SK-N-SH (cell line): ENCODE data around the gene ETFA. TPM values are rescaled to one million over a fixed set of nuclear protein-coding genes. Genes with fewer than 3 reads are reported as not detected.
"Not testable (repeated sequence)": the region's sequence is repeated elsewhere in the genome, so short reads cannot be mapped to it uniquely, and the experiment has no call there.

Source experiments
- CTCF ChIA-PET: fragments of 300-600, 350-600 bp; formaldehyde crosslinking; extraction: SDS; loops from one replicate; lab custom pipeline; 2021; lab: Yijun Ruan, JAX
- POLR2A ChIA-PET: fragments of 350-600 bp; sonication (Branson Sonifier 250); formaldehyde crosslinking; extraction: SDS; loops from one replicate; lab custom pipeline; 2020; ENCODE audit warnings: antibody characterized with exemption, inconsistent platforms; lab: Yijun Ruan, JAX
- DNase-seq: peaks from one replicate; pipeline ENCODE4 v3.0.0; 2012
- H2AFZ ChIP-seq: fragments of 200-600 bp; sonication (generic); 2 replicates; pipeline ENCODE4 v1.8.1; 2016; ENCODE audit warnings: antibody characterized with exemption, mild to moderate bottlenecking, low read depth
- H3F3A ChIP-seq: fragments of 200-600 bp; sonication (generic); replicated peaks from 2 replicates; pipeline ENCODE3; 2016; ENCODE audit warnings: antibody characterized with exemption, mild to moderate bottlenecking; ENCODE audit not compliant: insufficient read depth
- H3K27ac ChIP-seq, 2 experiments: fragments of 200-500 bp in 1 of 2; fragments of 200-600 bp in 1 of 2; sonication (Bioruptor generic) in 1 of 2; sonication (generic), shearing (Covaris generic) in 1 of 2; 2 replicates each; pipeline versions ENCODE4 v1.5.1 to v1.6.1; 2014 to 2016; ENCODE audit warnings: low read depth in 2 of 2, inconsistent platforms in 1 of 2, low read length in 1 of 2, mild to moderate bottlenecking in 1 of 2, mixed read lengths in 1 of 2
- H3K27me3 ChIP-seq: fragments of 200-600 bp; sonication (generic), shearing (Covaris generic); 2 replicates; pipeline ENCODE4 v1.6.1; 2016; ENCODE audit warnings: mixed run types; ENCODE audit not compliant: insufficient read depth
- H3K36me3 ChIP-seq, 2 experiments: fragments of 200-500 bp in 1 of 2; fragments of 200-600 bp in 1 of 2; sonication (Bioruptor generic) in 1 of 2; sonication (generic) in 1 of 2; replicated peaks in 1 of 2; 2 replicates each; pipeline versions ENCODE3 to v1.5.1; 2014 to 2016; ENCODE audit warnings: low read length in 1 of 2, mild to moderate bottlenecking in 1 of 2; ENCODE audit not compliant: insufficient read depth in 2 of 2, control insufficient read depth in 1 of 2
- H3K4me1 ChIP-seq, 2 experiments: fragments of 200-500 bp in 1 of 2; fragments of 200-600 bp in 1 of 2; sonication (Bioruptor generic) in 1 of 2; sonication (generic), shearing (Covaris generic) in 1 of 2; 2 replicates each; pipeline versions ENCODE4 v1.5.1 to v1.6.1; 2014 to 2016; ENCODE audit warnings: low read depth in 1 of 2, low read length in 1 of 2, mixed run types in 1 of 2; ENCODE audit not compliant: insufficient read depth in 2 of 2, control insufficient read depth in 1 of 2
- H3K4me2 ChIP-seq: fragments of 200-600 bp; sonication (generic), shearing (Covaris generic); 2 replicates; pipeline ENCODE4 v1.6.1; 2017; ENCODE audit warnings: mixed run types
- H3K4me3 ChIP-seq, 2 experiments: fragments of 200-500 bp in 1 of 2; fragments of 200-600 bp in 1 of 2; sonication (Bioruptor generic) in 1 of 2; sonication (generic), shearing (Covaris generic) in 1 of 2; 2 replicates each; pipeline versions ENCODE4 v1.5.1 to v1.8.1; 2014 to 2016; ENCODE audit warnings: low read depth in 2 of 2, inconsistent platforms in 1 of 2, low read length in 1 of 2, mild to moderate bottlenecking in 1 of 2, mixed read lengths in 1 of 2, moderate library complexity in 1 of 2
- H3K79me2 ChIP-seq: fragments of 200-600 bp; sonication (generic); 2 replicates; pipeline ENCODE4 v1.8.1; 2017; ENCODE audit warnings: mild to moderate bottlenecking; ENCODE audit not compliant: insufficient read depth
- H3K9ac ChIP-seq: fragments of 200-600 bp; sonication (generic); 2 replicates; pipeline ENCODE4 v1.6.1; 2017; ENCODE audit warnings: mixed run types
- H3K9me2 ChIP-seq: fragments of 200-600 bp; sonication (generic); 2 replicates; pipeline ENCODE4 v1.6.1; 2017; ENCODE audit warnings: mixed run types
- H3K9me3 ChIP-seq: fragments of 200-600 bp; sonication (generic); 2 replicates; pipeline ENCODE4 v1.6.1; 2017; ENCODE audit warnings: mixed run types, mild to moderate bottlenecking, moderate library complexity
- H4K20me1 ChIP-seq: fragments of 200-600 bp; sonication (generic); 2 replicates; pipeline ENCODE4 v1.6.1; 2017; ENCODE audit warnings: mild to moderate bottlenecking, mixed run types; ENCODE audit not compliant: insufficient read depth
- ELF1 ChIP-seq: IDR thresholded peaks from 2 replicates; pipeline ENCODE4 v1.4.0; 2012
- FOXJ3 ChIP-seq: sonication (generic); formaldehyde crosslinking; IDR thresholded peaks from 2 replicates; pipeline ENCODE4 v1.5.1; 2020; ENCODE audit warnings: mild to moderate bottlenecking, missing genetic modification reagents
- GATA2 ChIP-seq: sonication (generic); formaldehyde crosslinking; IDR thresholded peaks from 2 replicates; pipeline ENCODE4 v1.5.0; 2020; ENCODE audit warnings: mild to moderate bottlenecking, missing genetic modification reagents
- MEF2A ChIP-seq: IDR thresholded peaks from 2 replicates; pipeline ENCODE4 v1.4.0; 2012; ENCODE audit warnings: low read depth, borderline replicate concordance
- RCOR1 ChIP-seq: fragments of 150-350 bp; IDR thresholded peaks from 2 replicates; pipeline ENCODE4 v1.6.1; 2017; ENCODE audit warnings: antibody characterized with exemption, low read length
- SIN3A ChIP-seq: IDR thresholded peaks from 2 replicates; pipeline ENCODE4 v1.6.1; 2012; ENCODE audit warnings: low read depth, mild to moderate bottlenecking, low read length, moderate library complexity, borderline replicate concordance
- TEAD4 ChIP-seq: IDR thresholded peaks from 2 replicates; pipeline ENCODE4 v1.4.0; 2012; ENCODE audit warnings: mild to moderate bottlenecking, borderline replicate concordance; ENCODE audit not compliant: insufficient read depth
- YY1 ChIP-seq: IDR thresholded peaks from 2 replicates; pipeline ENCODE4 v1.4.0; 2012; ENCODE audit warnings: low read depth, mild to moderate bottlenecking
- WGBS: methylation state at CpG from one replicate; pipeline ENCODE4 v1.1.6; 2017; ENCODE audit warnings: low lambda C conversion rate; 5-methylcytosine and 5-hydroxymethylcytosine counted together
- polyA plus RNA-seq, 3 experiments: library from polyadenylated mRNA; depleted of rRNA; stranded (reverse); fragments of >200 nt; gene quantifications; 2 replicates each; pipeline ENCODE4 v1.2.3, GENCODE V29; 2012
- TF ChIP-seq, protein P1 (sequence below): fragments of 150-350 bp; IDR thresholded peaks from 2 replicates; pipeline ENCODE4 v1.6.1; 2017; ENCODE audit warnings: antibody characterized with exemption, low read length, low read depth, borderline replicate concordance
- TF ChIP-seq, protein P2 (sequence below): IDR thresholded peaks from 2 replicates; pipeline ENCODE4 v1.4.0; 2012; ENCODE audit warnings: low read depth

The ETFA gene
- polyA plus RNA-seq, 1 of the 3 experiments (the other 2 are of a cell fraction), result 122 TPM

DNA sequence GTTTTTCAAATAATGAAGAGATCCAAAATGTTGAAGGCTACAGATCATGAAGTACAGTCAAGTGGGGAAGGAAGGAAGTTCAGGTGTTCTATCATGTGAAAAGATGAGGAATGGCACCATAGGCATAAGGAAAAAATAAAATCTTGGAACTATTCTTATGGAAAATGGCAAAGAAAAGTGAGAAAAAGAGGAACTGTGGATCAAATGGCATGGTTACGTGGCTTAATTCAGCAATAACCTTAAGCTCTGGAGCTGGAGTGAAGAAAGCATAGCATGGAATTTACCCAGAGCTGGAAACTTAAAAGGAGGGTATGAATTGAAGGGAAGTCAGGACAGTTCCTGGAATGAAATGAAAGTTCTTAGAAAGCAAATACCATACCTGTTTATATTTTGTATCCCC, 14.4 kb downstream of the ETFA start:
- no peak overlapping the region for H3K27ac ChIP-seq
- H4K20me1 ChIP-seq, result peaks cover 45% of the 10 kb centered on the region
- no peak overlapping the region for H2AFZ ChIP-seq
- CTCF ChIA-PET, result no interaction called here
- no peaks in the 10 kb centered on the region for H3K9me2 ChIP-seq
- H3K79me2 ChIP-seq, result peaks cover 95% of the 10 kb centered on the region
- DNase-seq, result no peak
- H3K4me3 ChIP-seq, result no peak overlapping the region
- H3F3A ChIP-seq, result peaks cover 15% of the 10 kb centered on the region
- no peaks in the 10 kb centered on the region for H3K9me3 ChIP-seq
- POLR2A ChIA-PET, result no interaction called here
- peaks cover 0 to 7% of the 10 kb centered on the region in 2 experiments for H3K36me3 ChIP-seq
- H3K4me2 ChIP-seq, result no peak overlapping the region
- no peaks in the 10 kb centered on the region for H3K27me3 ChIP-seq
- peaks cover 0 to 8% of the 10 kb centered on the region in 2 experiments; a peak in 3 of 4 replicates for H3K4me1 ChIP-seq
- H3K9ac ChIP-seq, result no peak overlapping the region
- 91% methylated on average over 1 of the region's 1 CpG for WGBS
- TF ChIP-seq SIN3A, result no peak

DNA sequence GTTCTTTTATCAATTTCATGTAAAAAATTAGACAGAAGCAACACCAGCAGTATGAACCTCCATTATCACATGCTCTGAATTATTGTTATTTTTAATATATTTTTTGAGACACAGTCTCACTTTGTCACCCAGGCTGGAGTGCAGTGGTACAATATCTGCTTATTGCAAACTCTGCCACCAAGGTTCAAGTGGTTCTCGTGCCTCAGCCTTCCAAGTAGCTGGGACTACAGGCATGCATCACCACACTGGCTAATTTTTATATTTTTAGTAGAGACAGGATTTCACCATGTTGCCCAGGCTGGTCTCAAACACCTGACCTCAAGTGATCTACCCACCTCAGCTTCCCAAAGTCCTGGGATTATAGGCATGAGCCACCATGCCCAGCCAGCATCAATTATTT, 16.8 kb downstream of the ETFA start:
- H4K20me1 ChIP-seq, result peaks cover 23% of the 10 kb centered on the region

DNA sequence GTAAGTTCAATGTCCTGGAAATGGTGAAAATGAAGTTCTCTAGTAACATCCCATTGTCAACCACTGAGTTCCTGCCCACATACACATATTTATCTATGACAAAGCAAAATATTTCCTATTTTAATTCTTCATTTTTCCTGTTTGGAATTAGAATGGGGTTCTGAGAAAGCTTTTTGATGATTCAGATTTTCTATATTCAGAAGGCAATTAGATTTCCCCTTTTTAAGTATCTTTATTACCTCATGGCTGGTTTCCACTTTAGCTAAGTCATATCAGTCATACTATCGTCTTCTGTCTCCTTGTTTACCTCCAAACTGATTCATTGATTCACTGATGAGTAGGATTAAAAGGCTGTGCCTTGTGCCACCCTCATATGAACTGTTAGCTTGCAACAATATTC, 17.9 kb downstream of the ETFA start:
- Histone ChIP-seq H3K36me3 (no peaks in the 10 kb centered on the region), H3K9ac (no peak overlapping the region), H3K4me2 (peak overlapping the region; percentile 40; the same call in 1 of the 2 replicates), H3K4me3 (no peak overlapping the region), H2AFZ (no peak overlapping the region), H3K79me2 (peaks cover 84% of the 10 kb centered on the region), H3K4me1 (peaks cover 0 to 8% of the 10 kb centered on the region in 2 experiments; a peak in 3 of 4 replicates), H3K9me2 (no peaks in the 10 kb centered on the region), H4K20me1 (peaks cover 12% of the 10 kb centered on the region), H3K27me3 (no peaks in the 10 kb centered on the region), H3K9me3 (no peaks in the 10 kb centered on the region), H3K27ac (peak overlapping the region in 1 of 2 experiments; percentile 54; a peak in 2 of 4 replicates), H3F3A (peaks cover 11% of the 10 kb centered on the region)
- no peak for TF ChIP-seq RCOR1
- ChIA-PET CTCF (interaction anchor here (1.6 kb wide), 1 partner anchor 103 kb away, joined by 3 read pairs; no protein-coding TSS in a partner anchor), POLR2A (no interaction called here)
- no peak for DNase-seq
- 30% methylated on average over 1 of the region's 1 CpG for WGBS

More for the DNA sequence above, 16.8 kb downstream of the ETFA start:
- H3K36me3 ChIP-seq, H2AFZ ChIP-seq, H3K9ac ChIP-seq, H3K4me2 ChIP-seq, H3K27ac ChIP-seq, H3K9me3 ChIP-seq, DNase-seq, H3K4me1 ChIP-seq, POLR2A ChIA-PET, H3K4me3 ChIP-seq, H3K9me2 ChIP-seq, H3K27me3 ChIP-seq: not testable (repeated sequence)
- CTCF ChIA-PET, result interaction anchor here (0.8 to 1.6 kb wide), 2 partner anchors 39 to 104 kb away, joined by 3 read pairs; no protein-coding TSS in a partner anchor
- Histone ChIP-seq H3F3A (peaks cover 11% of the 10 kb centered on the region), H3K79me2 (peaks cover 89% of the 10 kb centered on the region)
- WGBS, result 90% methylated on average over 1 of the region's 1 CpG

DNA sequence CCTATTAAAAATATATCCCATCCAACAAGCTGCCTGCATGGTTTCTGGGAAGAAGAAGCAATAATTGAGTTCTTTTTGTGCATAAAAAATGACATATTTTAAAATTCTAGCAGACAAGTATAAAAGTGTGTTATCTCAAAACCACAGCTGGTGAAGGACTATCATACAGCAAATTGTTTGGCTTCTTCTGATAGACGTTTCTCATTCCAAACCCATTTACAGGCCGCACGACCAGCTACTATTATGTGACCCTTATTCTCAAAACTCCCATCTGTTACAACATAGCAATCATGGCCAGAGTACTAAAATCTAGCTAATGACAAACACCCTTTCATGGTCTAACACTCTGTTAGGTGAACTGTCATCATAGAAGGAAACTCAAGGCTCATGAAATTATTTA, 21.7 kb downstream of the ETFA start:
- peaks cover under 1% of the 10 kb centered on the region; the same call in 1 of the 2 replicates for H4K20me1 ChIP-seq
- H2AFZ ChIP-seq, result no peak overlapping the region
- peaks cover 8% of the 10 kb centered on the region for H3F3A ChIP-seq
- peaks cover 0 to 8% of the 10 kb centered on the region in 2 experiments; a peak in 3 of 4 replicates for H3K4me1 ChIP-seq
- no peak overlapping the region for H3K4me2 ChIP-seq
- POLR2A ChIA-PET, result no interaction called here
- no peak for TF ChIP-seq SIN3A
- TF ChIP-seq TEAD4, result no peak
- TF ChIP-seq MEF2A, result no peak
- TF ChIP-seq, protein P1, sequence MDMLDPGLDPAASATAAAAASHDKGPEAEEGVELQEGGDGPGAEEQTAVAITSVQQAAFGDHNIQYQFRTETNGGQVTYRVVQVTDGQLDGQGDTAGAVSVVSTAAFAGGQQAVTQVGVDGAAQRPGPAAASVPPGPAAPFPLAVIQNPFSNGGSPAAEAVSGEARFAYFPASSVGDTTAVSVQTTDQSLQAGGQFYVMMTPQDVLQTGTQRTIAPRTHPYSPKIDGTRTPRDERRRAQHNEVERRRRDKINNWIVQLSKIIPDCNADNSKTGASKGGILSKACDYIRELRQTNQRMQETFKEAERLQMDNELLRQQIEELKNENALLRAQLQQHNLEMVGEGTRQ, result no peak
- TF ChIP-seq, protein P2, sequence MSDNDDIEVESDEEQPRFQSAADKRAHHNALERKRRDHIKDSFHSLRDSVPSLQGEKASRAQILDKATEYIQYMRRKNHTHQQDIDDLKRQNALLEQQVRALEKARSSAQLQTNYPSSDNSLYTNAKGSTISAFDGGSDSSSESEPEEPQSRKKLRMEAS, result no peak
- TF ChIP-seq FOXJ3, result no peak
- no peak for TF ChIP-seq GATA2 (CRISPR knock-in tag)
- TF ChIP-seq ELF1, result no peak
- no peak for TF ChIP-seq YY1
- 92% methylated on average over 3 of the region's 3 CpGs for WGBS
- H3K79me2 ChIP-seq, result peaks cover 49% of the 10 kb centered on the region
- no peak for DNase-seq
- no peaks in the 10 kb centered on the region for H3K9me2 ChIP-seq
- H3K4me3 ChIP-seq, result no peak overlapping the region
- peaks cover 15 to 24% of the 10 kb centered on the region in 2 experiments for H3K36me3 ChIP-seq
- CTCF ChIA-PET, result interaction anchor here (1.2 kb wide), 1 partner anchor 18 kb away, joined by 4 read pairs; no protein-coding TSS in a partner anchor
- no peaks in the 10 kb centered on the region for H3K9me3 ChIP-seq
- H3K27me3 ChIP-seq, result no peaks in the 10 kb centered on the region
- H3K27ac ChIP-seq, result no peak overlapping the region
- H3K9ac ChIP-seq, result no peak overlapping the region
